GM19023 (cell line): Measurements from ENCODE around the gene PHLDB1.

Experiments used
- ATAC-seq: cut with Tn5 transposase; IDR thresholded peaks from one replicate; pipeline ENCODE4 v1.9.1; 2021; ENCODE audit warnings: mild to moderate bottlenecking, moderate library complexity; ENCODE audit not compliant: unreplicated experiment

Gene PHLDB1

DNA sequence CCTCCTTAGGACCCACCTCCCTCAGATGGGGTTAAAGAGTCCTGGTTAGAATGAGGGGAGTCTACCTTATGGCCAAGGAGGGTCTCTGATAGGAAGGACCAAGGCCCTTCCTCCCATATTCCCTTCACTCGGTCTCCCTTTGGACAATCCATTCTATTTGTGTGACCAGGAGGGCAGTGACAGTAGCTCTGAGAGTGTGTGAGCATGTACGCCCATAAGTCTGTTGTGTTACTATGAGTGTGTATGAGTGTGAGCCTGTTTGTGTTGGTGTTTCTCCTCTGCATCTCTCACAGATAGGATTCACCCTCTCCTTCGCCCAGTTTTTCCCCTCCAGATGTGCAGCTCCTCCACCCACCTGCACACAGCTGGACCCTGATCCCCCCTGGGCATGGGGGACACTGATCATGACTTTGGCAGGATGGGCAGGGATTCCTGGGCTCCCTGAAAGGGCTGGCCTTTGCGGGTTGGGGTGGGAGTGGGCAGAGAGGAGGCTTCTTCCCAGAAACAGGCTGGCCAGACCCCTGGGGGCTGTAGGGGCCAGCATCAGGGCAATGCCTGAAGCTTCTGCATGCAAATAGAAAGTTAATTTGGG is 14.5 kb downstream of the PHLDB1 start:
- no peak for ATAC-seq

DNA sequence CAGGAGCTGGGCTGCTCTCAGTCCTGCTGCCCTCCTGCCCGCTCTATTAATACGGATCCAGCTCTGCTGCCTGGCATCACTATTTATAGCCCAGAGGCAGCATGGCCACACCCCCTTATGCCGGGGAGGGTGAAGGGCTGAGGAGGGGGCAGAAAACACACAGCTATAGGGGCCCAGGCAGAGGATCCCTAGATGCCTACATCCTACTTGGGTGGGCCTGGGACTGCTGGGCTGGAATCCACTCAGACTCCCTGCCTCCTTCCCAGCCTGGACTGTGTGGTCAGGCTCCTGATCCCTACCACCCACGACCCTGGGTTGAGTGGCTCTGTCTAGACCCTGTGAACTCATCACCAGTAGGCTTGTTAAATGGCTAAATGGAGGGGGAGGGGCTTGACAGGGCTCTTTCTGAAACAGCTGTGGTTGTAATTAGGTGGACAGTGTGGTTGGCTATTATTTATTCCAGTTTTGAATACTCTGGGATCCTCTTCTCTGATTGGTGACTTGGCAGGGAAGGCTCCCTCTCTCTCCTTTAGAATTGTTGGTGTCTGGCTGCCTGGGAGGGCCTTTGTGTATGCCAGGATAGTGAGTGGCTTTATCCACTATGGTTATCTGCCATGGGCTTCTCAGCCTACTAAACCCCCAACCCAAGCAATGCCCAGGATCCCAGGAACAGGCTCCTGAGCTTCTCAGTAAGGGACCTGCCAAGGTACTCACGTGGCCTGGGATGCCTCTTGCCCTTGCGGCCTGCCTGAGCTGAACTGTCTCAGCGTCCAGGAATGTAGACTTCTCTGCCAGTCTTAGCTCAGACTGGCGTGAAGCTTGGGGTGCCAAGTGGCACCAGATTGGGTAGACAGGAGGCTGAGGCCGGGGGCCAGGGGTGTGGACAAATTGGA is 15.2 kb downstream of the PHLDB1 start:
- no peak for ATAC-seq

DNA sequence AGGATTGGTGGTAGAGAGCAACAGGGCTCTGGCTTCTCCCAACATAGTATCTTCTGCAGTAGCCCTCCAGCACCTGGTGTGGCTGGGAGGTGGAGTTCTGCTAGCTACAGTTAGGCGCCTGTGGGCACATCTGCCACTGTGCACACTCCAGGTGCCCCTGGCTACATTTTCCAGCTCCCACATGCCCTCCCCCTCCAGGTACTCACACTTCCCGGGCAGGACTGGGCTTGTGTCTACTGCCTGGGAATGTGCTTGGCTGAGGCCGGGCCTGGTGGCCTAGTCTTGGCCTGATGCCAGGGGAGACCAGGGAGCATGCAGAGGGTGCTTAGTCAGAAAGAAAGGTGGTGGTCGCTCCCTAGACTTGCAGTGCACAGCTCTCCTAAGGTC is 15.8 kb downstream of the PHLDB1 start:
- ATAC-seq = no peak

DNA sequence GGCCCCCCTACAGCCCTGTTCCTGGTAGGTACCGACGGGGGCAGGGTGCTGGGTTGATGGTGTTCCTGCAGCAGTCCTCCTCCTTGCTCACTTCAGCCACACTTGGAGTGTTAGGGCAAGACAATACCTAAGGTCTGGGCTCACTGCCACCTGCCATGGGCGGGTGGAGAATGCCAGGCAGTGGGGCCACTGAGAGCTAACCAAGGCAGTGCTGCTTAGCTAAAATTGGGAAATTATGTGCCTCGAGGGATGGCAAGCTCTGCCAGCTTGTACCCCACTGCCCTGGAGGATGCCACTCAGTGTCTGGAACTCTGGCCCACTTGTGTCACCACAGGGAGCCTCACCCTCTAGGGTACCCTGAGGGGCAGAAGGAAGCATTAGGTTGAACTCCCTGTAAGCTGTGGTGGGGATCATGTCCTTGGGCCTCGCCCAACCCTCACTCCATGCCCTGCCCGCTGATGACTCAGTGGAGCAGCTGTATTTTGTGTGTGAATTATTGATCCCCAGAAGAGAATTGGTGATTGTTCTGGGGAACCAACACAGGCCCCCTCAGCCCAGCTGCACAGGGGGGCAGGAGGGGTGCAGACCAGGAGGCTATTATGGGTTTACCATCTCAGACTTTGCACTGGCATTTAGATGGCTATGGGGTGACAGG is 17.7 kb downstream of the PHLDB1 start:
- no peak for ATAC-seq

GRCh38 chr11:118625976-118626375 is 18.6 kb downstream of the PHLDB1 start:
- ATAC-seq = no peak

DNA sequence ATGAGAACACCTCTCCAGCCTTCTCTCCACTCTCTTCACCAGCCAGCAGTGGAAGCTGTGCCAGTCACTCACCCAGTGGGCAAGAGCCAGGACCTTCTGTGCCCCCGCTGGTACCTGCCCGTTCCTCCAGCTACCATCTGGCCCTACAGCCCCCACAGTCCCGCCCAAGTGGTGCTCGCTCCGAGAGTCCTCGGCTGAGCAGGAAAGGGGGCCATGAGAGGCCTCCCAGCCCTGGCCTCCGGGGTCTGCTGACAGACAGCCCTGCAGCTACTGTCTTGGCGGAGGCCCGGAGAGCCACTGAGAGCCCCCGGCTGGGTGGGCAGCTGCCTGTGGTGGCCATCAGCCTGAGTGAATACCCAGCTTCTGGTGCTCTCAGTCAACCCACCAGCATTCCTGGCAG is 20.2 kb downstream of the PHLDB1 start:
- ATAC-seq = no peak

DNA sequence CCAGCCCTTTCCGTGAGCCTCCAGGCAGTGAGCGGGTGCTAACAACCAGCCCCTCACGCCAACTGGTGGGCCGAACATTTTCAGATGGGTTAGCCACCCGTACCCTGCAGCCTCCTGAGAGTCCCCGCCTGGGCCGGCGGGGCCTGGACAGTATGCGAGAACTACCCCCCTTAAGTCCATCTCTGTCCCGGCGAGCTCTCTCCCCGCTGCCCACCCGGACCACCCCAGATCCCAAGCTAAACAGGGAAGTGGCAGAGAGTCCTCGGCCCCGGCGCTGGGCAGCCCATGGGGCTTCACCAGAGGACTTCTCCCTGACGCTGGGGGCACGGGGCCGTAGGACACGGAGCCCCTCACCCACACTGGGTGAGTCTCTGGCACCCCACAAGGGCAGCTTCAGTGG is 20.6 kb downstream of the PHLDB1 start:
- no peak for ATAC-seq

DNA sequence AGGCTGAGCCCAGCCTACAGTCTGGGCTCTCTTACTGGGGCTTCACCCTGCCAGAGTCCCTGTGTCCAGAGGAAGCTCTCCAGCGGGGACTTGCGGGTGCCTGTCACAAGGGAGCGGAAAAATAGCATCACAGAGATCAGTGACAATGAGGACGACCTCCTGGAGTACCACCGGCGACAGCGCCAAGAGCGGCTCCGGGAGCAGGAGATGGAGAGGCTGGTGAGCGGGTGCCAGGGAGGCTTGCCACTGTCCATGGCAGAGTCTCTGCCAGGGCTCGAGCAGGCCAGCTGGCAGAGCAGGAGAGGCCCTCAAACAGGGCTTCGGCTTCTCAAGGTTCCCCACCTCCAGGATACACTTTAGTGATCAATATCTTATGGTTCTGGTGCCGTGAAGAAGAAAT is 21.0 kb downstream of the PHLDB1 start:
- ATAC-seq = no peak

- ATAC-seq = no peak
Observed at GRCh38 chr11:118628861-118629549, 21.6 kb downstream of the PHLDB1 start.

DNA sequence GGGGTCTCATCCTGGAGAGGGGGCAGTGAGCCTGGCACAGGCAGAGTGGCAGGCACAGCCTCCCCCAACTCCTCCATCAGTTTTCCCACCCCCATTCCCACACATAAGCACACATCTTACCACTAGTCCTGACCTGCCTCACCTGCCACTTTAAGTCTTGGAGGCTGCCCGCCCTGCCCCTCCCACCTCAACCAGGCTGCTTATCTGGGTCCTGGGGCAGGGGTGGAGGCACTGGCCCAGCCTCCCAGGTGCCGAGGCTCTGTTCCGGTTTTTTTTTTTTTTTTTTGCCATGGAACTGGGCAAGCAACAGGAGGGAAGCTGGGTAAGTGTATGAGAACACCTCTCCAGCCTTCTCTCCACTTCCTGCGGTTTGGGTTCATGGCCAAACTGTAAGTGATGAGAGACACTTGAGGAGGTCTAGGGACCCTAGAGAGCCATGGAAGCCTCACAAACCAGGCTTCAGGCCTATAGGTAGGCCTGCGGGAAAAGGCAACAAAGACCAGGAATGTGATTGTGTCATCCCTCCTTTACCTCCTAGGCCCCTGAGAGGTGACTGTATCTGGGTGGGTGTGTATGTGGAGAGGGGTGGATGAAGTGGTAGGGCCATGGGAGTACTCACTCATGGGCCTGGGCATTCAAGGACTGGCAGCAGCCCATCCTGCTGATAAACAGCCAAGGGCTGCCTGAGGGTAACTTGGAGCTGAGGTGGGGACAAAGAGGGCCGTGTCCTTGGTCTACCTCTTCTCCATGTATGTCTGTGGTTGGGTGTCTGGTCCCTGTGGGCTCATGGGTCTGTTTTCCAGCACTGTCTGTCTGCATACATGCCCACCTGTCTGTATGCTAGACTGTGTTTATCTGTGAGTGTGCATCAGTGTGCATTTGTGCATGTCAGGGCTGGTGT is 22.6 kb downstream of the PHLDB1 start:
- no peak for ATAC-seq

DNA sequence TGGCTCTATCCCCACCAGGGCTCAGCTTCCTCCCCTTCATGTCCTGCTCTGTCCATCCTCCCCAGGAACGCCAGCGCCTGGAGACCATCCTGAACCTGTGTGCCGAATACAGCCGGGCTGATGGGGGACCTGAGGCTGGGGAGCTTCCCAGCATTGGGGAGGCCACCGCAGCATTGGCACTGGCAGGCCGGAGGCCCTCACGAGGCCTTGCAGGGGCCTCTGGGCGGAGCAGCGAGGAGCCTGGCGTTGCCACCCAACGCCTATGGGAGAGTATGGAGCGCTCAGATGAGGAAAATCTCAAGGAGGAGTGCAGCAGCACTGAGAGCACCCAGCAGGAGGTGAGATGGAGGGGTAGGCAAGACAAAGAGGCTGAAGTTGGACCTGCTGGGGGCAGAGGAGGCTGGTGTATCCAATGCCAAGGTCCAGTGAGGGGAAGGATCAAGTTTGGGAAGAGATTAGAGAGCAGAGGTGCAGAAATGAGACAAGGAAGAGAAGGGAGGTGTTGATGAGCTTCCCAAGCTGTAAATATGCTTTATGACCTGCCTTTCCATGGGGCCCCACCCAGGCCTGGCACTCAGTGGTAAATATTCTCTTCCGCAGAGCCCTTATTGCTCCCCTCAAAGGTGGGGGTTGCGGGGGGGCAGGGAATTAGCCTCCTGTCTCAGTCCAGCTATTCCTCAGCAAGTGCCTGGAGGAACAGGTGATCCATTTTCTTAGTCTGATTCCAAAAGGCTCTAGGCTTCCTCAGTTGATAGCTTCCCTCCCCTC is 23.9 kb downstream of the PHLDB1 start:
- ATAC-seq = no peak

- ATAC-seq = no peak
Observed at GRCh38 chr11:118632577-118633318, 25.3 kb downstream of the PHLDB1 start.

GRCh38 chr11:118633319-118633690 is 25.9 kb downstream of the PHLDB1 start:
- no peak for ATAC-seq

GRCh38 chr11:118633979-118634378 is 26.6 kb downstream of the PHLDB1 start:
- no peak for ATAC-seq

DNA sequence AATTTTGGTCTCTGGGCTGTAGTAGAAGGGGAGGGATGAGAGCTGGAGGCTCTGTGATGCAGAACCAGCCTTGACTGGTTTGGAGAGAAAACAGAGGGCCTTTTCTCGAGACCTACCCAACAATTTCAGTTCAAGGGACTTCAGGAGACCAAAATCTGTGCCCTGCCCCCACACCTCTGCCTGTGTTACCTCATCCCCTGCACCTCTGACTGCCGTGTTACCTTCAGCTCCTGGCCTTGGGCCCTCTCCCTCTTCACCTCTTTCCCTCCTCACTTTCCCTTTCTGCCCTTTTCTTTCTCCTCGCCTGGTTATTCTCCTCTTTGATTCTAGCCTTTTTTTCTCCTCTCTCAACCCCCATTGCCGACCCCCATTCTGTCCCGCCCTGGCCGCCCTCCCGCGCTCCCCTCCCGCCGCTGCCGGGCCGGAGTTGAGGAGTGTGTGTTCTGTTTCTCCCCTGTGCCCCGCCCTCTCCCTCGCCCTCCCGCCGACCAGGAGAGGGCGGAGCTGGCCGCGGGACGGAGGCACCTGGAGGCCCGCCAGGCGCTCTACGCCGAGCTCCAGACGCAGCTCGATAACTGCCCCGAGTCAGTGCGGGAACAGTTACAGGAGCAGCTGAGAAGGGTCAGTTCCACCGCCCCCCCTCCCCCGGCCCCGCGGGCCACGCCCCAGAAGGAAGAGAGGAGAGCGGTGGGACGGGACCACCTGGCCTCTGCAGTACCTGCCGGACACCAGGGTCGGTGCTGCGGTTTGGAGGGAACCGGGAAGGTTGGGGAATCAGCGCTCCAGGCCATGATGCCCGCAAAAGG is 27.2 kb downstream of the PHLDB1 start:
- ATAC-seq = no peak

- ATAC-seq = no peak
Observed at GRCh38 chr11:118635237-118635591, 27.8 kb downstream of the PHLDB1 start.

- ATAC-seq = no peak
Observed at GRCh38 chr11:118635642-118636041, 28.2 kb downstream of the PHLDB1 start.

- no peak for ATAC-seq
Observed at GRCh38 chr11:118636569-118637290, 29.3 kb downstream of the PHLDB1 start.
